Measurements from ENCODE around the gene SERPINA12. TPM values are rescaled to one million over a fixed set of nuclear protein-coding genes. Genes with fewer than 3 reads are reported as not detected.

The SERPINA12 gene
- total and polyA plus RNA-seq, 2 of the 13 experiments (the other 11 are each of a cell fraction or from before 2014, with no cell fraction given): 0.08 TPM; not detected in 1

- TF ChIP-seq PRDM15 (CRISPR knock-in tag; IDR thresholded peaks at IDR 0.05) (no peak), AHR (CRISPR knock-in tag; IDR thresholded peaks at IDR 0.05) (no peak), SP4 (CRISPR knock-in tag; IDR thresholded peaks at IDR 0.05) (peak; percentile 13; the same call in 1 of the 2 replicates), ZNF713 (CRISPR knock-in tag; IDR thresholded peaks at IDR 0.05) (no peak), ZBTB2 (CRISPR knock-in tag; IDR thresholded peaks at IDR 0.05; ENCODE audit: low read depth) (no peak), ZNF878 (CRISPR knock-in tag; IDR thresholded peaks at IDR 0.05) (no peak), YEATS2 (CRISPR knock-in tag; IDR thresholded peaks at IDR 0.05; ENCODE audit: borderline replicate concordance) (no peak), TFAP4 (IDR thresholded peaks at IDR 0.05; ENCODE audit: borderline replicate concordance, low read depth) (peak; percentile 32; the same call in 1 of the 2 replicates), ZBTB8A (CRISPR knock-in tag; IDR thresholded peaks at IDR 0.05; ENCODE audit: borderline replicate concordance, low read depth) (no peak), ZNF816 (CRISPR knock-in tag; IDR thresholded peaks at IDR 0.05; ENCODE audit: borderline replicate concordance) (no peak), ONECUT2 (CRISPR knock-in tag; IDR thresholded peaks at IDR 0.05) (no peak), ZBTB39 (CRISPR knock-in tag; IDR thresholded peaks at IDR 0.05) (no peak), THRA (CRISPR knock-in tag; IDR thresholded peaks at IDR 0.05; ENCODE audit: borderline replicate concordance) (peak; percentile 95), GATAD2A (CRISPR knock-in tag; IDR thresholded peaks at IDR 0.05) (peak; percentile 88), PAWR (CRISPR knock-in tag; IDR thresholded peaks at IDR 0.05; ENCODE audit: borderline replicate concordance) (no peak), NR1H2 (CRISPR knock-in tag; IDR thresholded peaks at IDR 0.05; ENCODE audit: borderline replicate concordance, low read depth) (no peak), CENPBD1 (CRISPR knock-in tag; IDR thresholded peaks at IDR 0.05; ENCODE audit: borderline replicate concordance, low read depth) (no peak), EED (CRISPR knock-in tag; IDR thresholded peaks at IDR 0.05) (no peak), CENPX (CRISPR knock-in tag; IDR thresholded peaks at IDR 0.05) (no peak), ZNF709 (CRISPR knock-in tag; IDR thresholded peaks at IDR 0.05) (no peak), NBN (conservative IDR thresholded peaks at IDR 0.05) (no peak)
Observed at GRCh38 chr14:94522115-94522724, 13.0 kb upstream of the SERPINA12 start (continued).

Measured in HepG2 (cell line).